A549 (cell line): Measurements from ENCODE around the gene PRODH.

ENCODE experiments used
- ATOH8 ChIP-seq: fragments of 250-450 bp; sonication (Bioruptor Pico); IDR thresholded peaks from 2 replicates; pipeline ENCODE4 v1.5.0; 2020; ENCODE audit warnings: low read depth, mild to moderate bottlenecking, moderate library complexity
- CTCF ChIP-seq: fragments of >200 bp; sonication (Bioruptor Twin); formaldehyde crosslinking; IDR thresholded peaks from 3 replicates; pipeline ENCODE4 v1.5.1; 2016
- FOSL2 ChIP-seq, 2 experiments: fragments of 450-650 bp in 1 of 2; fragments of >200 bp in 1 of 2; sonication (Bioruptor Twin) in 1 of 2; formaldehyde crosslinking; IDR thresholded peaks; 2 replicates each; pipeline versions ENCODE4 v1.5.0 to v1.6.1; 2016 to 2020; ENCODE audit warnings: mild to moderate bottlenecking in 1 of 2, moderate library complexity in 1 of 2
- KDM5A ChIP-seq: fragments of 200-600 bp; sonication (generic); IDR thresholded peaks from 2 replicates; pipeline ENCODE4 v1.6.1; 2016; ENCODE audit warnings: antibody characterized with exemption, mild to moderate bottlenecking
- NR3C1 ChIP-seq: fragments of >200 bp; sonication (Bioruptor Twin); formaldehyde crosslinking; IDR thresholded peaks from 3 replicates; pipeline ENCODE4 v1.6.1; 2017
- POLR2A ChIP-seq: IDR thresholded peaks from 2 replicates; pipeline ENCODE4 v1.6.1; 2012; ENCODE audit warnings: mild to moderate bottlenecking, low read length
- RAD21 ChIP-seq, 2 experiments: fragments of >200 bp in 1 of 2; sonication (Bioruptor Twin) in 1 of 2; formaldehyde crosslinking in 1 of 2; IDR thresholded peaks in 1 of 2; conservative IDR thresholded peaks in 1 of 2; 2 replicates in 1 of 2; 3 replicates in 1 of 2; pipeline ENCODE4 v1.6.1; 2012 to 2018; ENCODE audit warnings: inconsistent platforms in 1 of 2
- REST ChIP-seq: fragments of 200-600 bp; sonication (generic); IDR thresholded peaks from 2 replicates; pipeline ENCODE4 v1.6.1; 2016; ENCODE audit warnings: antibody characterized with exemption, mild to moderate bottlenecking, moderate library complexity
- RNF2 ChIP-seq: fragments of 200-600 bp; sonication (generic); IDR thresholded peaks from 2 replicates; pipeline ENCODE4 v1.6.1; 2016; ENCODE audit warnings: low read depth, mild to moderate bottlenecking, antibody characterized with exemption, moderate library complexity, borderline replicate concordance
- SREBF2 ChIP-seq: fragments of 450-650 bp; IDR thresholded peaks from 2 replicates; pipeline ENCODE4 v1.6.1; 2014; ENCODE audit warnings: mild to moderate bottlenecking, moderate library complexity
- TP53 ChIP-seq: fragments of 250-450 bp; sonication (Bioruptor Pico); IDR thresholded peaks from 2 replicates; pipeline ENCODE4 v1.5.0; 2021; ENCODE audit warnings: mild to moderate bottlenecking, moderate library complexity

GRCh38 chr22:18947905-18948304 lies 11.8 kb upstream of the PRODH start:
- no peak for TF ChIP-seq RAD21 (conservative IDR thresholded peaks at IDR 0.05 in 1 of 2, IDR thresholded peaks at IDR 0.05 in 1 of 2)
- TF ChIP-seq CTCF, result no peak
- TF ChIP-seq TP53 (CRISPR knock-in tag), result no peak
- TF ChIP-seq REST, result no peak
- TF ChIP-seq ATOH8, result no peak
- TF ChIP-seq FOSL2 (IDR thresholded peaks at IDR 0.05), result no peak
- TF ChIP-seq FOSL2 (CRISPR knock-in tag; IDR thresholded peaks at IDR 0.05), result no peak
- TF ChIP-seq POLR2A, result no peak
- TF ChIP-seq KDM5A, result no peak
- TF ChIP-seq NR3C1, result no peak
- TF ChIP-seq SREBF2, result no peak
- no peak for TF ChIP-seq RNF2
